ENCODE data around the gene PDIK1L.

Gene PDIK1L

DNA sequence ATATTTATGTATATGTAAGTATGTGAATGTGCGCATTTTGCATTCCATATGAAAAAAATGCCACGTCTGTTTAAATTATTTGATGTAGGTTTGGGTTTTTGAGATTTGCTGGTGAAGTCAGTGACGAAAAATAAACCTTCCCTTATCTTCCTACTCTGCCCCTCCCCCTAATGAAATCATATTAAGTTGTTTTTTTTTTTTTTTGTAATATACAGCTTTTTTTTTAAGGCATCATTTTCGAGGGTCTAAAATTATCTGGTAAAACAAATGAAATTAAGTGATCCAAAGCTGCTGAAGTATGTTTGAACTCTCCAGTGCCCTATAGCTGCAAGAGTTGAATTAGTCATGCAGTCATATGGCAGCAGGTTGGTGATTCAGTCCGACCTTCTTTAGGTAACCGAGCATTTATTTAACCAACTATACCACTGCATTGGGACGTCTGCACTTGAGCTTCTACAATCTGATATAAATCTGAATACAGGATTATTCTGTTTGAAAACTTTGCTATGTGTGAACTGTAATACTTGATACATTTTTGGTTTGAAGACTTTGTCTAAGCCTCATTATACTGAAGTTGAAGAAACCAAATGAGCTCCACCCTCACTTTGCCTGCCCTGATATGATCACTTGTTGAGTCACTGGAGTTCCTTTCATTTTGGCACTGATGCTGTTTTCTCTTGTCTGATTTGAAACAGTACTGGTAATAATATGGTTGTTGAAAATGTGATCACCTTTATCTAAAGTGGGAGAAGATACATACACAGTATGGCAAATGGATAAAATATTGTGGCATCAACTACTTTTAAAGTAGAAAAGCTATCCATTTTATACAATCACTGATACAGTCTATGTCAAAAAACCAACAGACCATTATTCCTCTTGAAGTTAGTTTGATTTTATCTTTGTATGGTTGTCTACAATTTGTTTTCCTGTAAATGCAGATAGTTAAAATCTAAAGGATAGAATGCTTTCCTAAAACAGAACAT lies 11.7 kb downstream of the PDIK1L start:
- no peak for DNase-seq (ENCODE audit: low spot score)

- DNase-seq (ENCODE audit: low spot score), result no peak
These were observed 13.1 kb downstream of the PDIK1L start for GRCh38 chr1:26124418-26125331.

- no peak for DNase-seq (ENCODE audit: low spot score)
These were observed 13.8 kb downstream of the PDIK1L start for GRCh38 chr1:26125382-26125781.

GRCh38 chr1:26125946-26126320 lies 14.3 kb downstream of the PDIK1L start:
- no peak for DNase-seq (ENCODE audit: low spot score)

DNA sequence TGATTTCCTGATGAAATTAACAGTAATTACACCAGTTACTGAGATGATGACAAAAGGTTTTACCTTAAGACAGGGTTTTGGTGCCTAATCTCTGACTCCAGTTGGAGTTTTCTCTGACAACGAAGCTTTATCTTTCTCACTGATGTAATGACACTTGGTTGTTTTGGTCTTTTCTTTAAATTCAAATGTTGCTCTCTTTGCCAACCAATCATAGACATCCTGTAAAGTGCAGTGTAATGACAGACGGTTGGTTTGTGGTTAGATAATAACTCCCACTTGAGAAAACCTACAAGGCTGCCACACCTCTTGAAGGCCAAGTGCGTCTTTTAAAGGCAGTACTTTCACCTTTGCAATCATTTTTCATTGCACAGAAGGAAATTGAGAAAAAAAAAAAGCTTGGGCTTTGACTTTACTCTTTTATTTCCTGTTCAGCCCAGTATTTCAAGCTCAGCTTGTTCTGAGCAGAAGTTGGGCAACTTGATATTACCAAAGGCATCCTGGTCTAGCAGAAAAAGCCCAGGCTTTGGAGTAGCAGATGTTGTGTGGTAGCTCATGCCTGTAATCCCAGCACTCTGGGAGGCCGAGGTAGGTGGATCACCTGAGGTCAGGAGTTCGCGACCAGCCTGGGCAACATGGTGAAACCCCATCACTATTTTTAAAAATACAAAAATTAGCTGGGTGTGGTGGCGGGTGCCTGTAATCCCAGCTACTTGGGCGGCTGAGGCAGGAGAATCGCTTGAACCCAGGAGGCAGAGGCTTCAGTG lies 14.9 kb downstream of the PDIK1L start:
- no peak for DNase-seq (ENCODE audit: low spot score)

DNA sequence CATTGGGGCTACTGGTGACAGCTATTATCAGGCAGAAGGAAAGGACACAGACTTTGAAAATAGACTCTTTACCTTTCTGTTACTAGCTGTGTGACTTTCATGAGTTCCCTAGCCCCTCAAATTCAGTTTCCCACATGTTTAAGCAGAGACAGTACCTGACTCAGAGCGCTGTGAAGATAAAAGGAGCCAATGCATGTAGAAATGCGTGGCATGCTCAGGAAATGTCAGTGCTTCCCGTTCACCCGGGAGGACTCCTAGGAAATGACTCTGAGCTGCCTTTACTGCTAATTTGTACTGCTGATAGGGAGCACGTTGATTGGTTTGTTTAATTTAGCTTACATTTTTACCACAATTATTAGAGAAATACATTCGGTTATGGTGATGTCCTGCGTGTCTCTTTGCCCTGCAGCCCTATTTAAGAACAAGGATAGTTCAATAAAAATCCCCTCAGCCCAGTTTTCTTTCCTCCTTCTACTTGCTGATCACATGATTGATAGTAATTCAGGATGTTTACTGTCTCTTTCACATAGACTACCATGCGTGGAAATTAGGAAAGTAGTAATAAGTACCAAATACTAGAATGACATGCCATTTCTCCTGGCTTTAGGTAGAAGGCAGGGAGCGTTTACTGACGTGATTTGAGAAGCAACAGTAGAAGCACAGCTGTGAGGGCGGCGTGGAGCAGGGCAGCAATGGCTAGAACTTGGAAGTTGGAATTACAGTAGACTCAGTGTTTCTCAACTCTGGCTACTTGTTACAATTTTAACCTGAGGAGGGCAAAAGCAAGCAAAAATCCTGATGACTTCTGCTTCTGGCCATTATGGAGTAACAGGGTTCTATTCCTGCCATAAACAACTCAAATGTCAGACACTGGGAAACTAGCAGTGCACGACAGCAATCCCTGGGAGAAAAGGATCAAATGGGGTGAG lies 15.9 kb downstream of the PDIK1L start:
- no peak for DNase-seq (ENCODE audit: low spot score)

GRCh38 chr1:26129778-26130177 lies 18.2 kb downstream of the PDIK1L start:
- DNase-seq (ENCODE audit: low spot score), result no peak

DNA sequence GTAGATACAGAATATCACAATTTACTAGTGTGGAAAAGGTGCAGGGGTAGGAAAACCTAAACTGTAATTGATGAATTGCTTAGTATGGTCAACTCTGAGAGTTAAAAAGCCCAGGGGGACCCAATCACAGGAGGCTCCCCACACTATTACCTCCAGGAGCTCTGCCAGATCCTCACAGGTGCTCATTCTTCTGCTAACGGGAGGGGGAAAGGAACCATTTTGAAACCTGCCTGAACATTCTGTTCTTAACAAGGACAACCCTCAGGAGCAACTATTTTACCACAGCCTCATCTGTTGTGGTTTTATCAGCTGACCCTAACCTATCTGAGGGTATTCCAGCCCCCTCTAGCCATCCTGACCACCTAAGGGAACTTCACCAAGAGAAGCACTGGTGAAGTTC lies 19.1 kb downstream of the PDIK1L start:
- no peak for DNase-seq (ENCODE audit: low spot score)

DNA sequence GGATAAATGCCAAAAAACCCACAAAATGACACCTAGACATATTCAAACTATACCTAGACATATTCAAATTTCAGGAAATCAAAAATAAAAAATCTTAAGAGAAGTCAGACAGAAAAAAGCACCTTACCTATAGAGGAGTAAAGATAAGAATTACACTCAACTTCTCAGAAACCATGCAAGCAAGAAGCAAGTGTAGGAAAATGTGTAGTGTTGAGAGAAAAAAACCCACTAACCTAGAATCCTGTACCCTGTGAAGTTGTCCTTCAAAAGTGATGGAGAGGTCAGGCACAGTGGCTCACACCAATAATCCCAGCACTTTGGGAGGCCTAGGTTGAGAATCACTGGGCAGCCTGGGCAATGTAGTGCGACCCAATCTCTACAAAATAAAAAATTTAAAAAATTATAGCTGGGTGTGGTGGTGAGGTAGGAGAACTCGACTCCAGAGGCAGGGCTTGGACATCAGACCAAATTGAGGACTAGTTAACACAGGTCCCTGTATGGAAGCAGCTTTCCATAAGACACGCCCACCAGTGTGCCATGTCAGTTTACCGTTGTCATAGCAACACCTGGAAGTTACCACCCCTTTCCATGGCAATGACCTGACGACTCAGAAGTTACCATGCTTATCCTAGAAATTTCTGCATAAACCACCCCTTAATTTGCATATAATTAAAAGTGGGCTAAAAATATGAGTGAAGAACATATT lies 20.7 kb downstream of the PDIK1L start:
- no peak for DNase-seq (ENCODE audit: low spot score)

DNA sequence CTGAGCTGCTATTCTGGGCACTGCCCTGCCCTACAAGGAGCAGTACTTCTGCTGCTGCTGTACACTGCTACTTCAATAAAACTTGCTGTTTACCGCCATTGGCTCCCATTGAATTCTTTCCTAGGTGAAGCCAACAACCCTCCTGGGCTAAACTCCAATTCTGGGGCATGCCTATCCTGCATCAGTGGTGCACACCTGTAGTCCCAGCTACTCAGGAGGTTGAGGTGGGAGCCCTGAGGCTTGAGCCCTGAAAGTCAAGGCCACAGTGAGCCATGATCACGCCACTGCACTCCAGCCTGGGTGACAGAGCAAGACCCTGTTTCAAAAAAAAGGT lies 21.2 kb downstream of the PDIK1L start:
- no peak for DNase-seq (ENCODE audit: low spot score)

DNA sequence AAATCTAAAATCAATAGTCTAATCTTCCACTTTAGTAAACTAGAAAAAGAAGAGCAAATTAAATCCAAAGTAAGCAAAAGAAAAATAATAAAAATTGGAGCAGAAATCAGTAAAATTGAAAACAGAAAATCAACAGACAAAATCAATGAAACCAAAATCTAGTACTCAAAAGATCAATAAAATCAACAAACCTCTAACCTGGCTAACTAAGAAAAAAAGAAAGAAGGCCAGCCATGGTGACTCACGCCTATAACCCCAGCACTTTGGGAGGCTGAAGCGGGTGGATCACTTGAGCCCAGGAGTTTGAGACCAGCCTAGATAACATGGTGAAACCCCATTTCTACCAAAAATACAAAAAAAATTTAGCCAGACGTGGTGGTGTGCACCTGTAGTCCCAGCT lies 22.8 kb downstream of the PDIK1L start:
- no peak for DNase-seq (ENCODE audit: low spot score)

DNA sequence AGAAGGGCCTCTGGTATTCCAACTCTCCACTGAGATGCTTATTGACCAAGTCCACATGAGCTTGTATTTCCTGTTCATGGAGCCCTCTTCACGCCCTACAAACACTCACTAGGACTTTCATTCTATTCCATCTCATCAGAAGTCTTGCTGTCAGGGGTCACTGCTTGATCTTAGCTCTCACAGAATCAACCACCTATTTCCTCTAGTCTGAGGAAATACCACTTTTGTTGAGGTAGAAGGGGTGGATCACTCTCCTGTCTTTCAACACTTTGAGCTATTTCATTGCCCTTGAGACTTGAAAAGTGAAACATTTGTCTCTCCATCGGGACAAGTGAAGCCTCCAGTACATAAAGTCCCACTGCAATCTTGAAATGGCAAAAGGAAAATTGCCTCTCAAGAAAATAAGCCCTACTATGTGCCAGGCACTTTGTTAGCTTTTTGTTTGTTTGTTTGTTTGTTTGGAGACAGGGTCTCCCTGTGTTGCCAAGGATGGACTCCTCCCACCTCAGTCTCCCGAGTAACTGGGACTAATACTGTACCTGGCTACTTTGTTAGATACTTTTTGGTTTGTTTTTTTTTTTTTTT lies 27.4 kb downstream of the PDIK1L start:
- no peak for DNase-seq (ENCODE audit: low spot score)

GRCh38 chr1:26142159-26142558 lies 30.5 kb downstream of the PDIK1L start:
- DNase-seq (ENCODE audit: low spot score), result no peak

DNA sequence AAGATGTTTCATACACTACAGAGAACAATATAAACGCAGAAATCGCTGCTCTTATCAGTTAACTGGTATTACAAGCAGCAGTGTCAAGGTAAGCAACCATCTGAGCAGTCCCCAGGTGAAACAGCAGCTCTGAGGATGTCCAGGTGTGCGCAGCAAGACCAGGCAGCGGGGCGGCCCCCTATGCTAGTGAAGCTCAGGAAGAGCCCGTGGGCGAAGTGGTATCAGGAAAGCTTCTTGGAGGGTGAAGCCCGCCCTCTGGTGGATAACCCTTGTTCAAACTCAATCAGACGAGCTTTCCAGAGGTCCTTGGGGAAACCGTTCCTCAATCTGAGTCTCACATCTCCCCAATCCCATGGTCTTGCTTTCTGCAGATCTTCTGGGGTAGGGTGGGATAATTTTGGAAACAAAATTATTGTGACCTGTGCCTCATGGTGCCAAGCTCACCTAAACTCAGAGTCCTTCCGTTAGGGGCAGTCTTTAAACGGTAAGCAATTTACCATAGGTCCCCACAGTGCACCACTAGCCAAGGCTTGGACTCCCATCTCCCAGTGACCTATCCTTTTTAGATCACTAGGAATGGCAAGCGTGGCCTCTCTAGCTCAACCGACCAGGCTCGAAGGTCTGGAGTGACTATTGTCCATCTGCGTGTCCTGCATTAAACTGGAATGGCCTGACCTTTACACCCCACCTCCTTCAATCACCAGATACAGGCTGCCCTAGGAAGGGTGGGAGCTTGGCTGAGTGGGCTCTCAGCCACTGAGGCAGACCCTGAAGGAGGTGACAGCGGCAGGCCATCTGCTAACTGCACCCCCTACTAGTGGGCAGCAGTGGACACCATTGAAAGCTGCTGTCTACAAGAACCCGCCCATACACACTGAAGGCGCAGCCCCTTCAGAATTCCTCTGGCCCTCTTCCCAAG lies 33.7 kb downstream of the PDIK1L start:
- peak; percentile 67 for DNase-seq (ENCODE audit: low spot score)

GRCh38 chr1:26145960-26146294 lies 34.3 kb downstream of the PDIK1L start:
- no peak for DNase-seq (ENCODE audit: low spot score)

DNA sequence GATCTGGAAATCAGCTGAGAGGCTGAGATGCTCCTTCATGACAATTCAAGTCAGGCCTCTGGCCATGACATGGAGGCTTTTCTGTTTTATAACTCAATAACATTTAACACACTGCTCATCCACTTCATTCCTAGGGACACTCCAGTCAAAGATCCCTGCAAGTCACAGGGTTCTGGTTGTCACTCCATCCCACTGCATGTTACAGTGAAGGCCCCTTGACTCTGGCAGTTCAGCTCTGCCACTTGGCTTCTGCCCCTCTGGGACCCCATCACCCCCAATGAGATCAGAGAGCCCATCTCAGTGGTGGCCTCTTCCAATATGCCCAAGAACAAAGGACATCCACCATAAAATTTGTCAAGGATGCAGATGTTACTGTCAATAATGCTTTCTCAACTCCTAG lies 37.3 kb downstream of the PDIK1L start:
- no peak for DNase-seq (ENCODE audit: low spot score)

DNA sequence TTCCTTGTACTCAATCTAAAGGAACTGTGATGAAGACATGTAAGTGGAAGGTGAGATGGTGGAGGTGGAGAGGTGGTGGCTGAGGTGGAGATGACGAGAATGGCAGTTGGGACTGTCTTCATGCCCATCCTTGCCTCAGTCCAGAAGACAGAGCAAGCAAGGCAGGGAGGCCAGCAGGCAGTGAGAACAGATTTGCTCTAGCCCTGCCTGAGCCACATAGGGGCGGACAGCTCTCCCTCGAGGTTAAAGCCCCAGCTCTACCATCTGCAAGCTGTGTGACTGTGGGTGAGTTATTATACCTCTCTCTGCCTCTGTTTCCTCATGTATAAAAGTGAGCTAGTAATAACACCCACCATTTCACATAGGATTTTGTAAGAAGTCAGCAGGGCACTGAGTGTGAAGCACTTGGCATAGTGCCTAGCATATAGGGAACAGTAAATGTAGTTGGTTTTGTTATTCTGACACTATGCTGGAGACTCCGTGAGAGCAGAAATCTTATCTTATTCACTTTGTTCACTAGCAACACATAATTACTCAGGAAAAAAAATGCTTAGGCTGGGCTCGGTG lies 42.4 kb downstream of the PDIK1L start:
- DNase-seq (ENCODE audit: low spot score), result no peak

DNA sequence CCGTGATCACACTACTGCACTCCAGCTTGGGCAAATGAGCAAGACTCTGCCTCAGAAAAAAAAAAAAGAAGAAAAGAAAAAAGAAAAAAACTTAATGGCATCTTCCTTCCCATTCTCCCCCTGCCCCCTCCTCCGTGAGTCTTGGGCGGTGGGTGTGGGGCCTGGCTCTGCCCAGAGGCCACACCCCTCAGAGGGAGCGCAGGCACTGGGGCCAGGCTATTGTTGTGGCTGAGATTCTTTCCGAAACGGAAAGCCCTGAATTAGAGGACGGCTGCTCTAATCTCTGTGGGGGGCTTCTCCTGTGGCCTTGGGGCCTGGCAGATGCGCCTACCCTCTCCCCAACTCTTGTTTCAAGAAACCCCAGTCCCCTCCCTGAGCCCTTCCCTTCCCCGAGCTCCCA lies 43.1 kb downstream of the PDIK1L start:
- no peak for DNase-seq (ENCODE audit: low spot score)

Measured in HuH-7 (cell line).